ENCODE results near the gene CFP. TPM values are rescaled to one million over a fixed set of nuclear protein-coding genes. Genes with fewer than 3 reads are reported as not detected.

The CFP gene
- total and polyA plus RNA-seq, 2 experiments from 2014 or later: 0.09 to 0.13 TPM

- no peak for TF ChIP-seq CTCF (IDR thresholded peaks at IDR 0.05; ENCODE audit: low read depth, low read length)
- no peaks in the 10 kb centered on the region for H3K4me1 ChIP-seq (ENCODE audit: low read depth)
- H3K36me3 ChIP-seq: no peaks in the 10 kb centered on the region
- H3K9me3 ChIP-seq (ENCODE audit: low read depth): no peaks in the 10 kb centered on the region
- H3K27me3 ChIP-seq: no peaks in the 10 kb centered on the region
- DNase-seq (ENCODE audit: low read depth in 1 of 2, low spot score in 1 of 2): peak; percentile 82 to 97
- H3K27ac ChIP-seq: no peak within 1 kb of the TSS
- H3K4me3 ChIP-seq: peak within 1 kb of the TSS; percentile 25
These were observed 47.7 kb downstream of the CFP start, which contains the start of gene TIMP1 for GRCh38 chrX:47581731-47582647. Gene TIMP1 (plus strand): TSS chrX:47582436. CDS start chrX:47583416, 980 bp downstream.

GRCh38 chrX:47579537-47579936 is 50.2 kb downstream of the CFP start:
- Histone ChIP-seq H3K4me1 (ENCODE audit: low read depth) (peaks cover 6% of the 10 kb centered on the region), H3K36me3 (no peaks in the 10 kb centered on the region), H3K9me3 (ENCODE audit: low read depth) (no peaks in the 10 kb centered on the region), H3K27me3 (no peaks in the 10 kb centered on the region), H3K27ac (no peak overlapping the region), H3K4me3 (no peak overlapping the region)
- TF ChIP-seq CTCF (IDR thresholded peaks at IDR 0.05; ENCODE audit: low read depth, low read length): no peak
- peak in 1 of 2 donors; percentile 78 for DNase-seq (ENCODE audit: low read depth in 1 of 2, low spot score in 1 of 2)

- no peak for TF ChIP-seq CTCF (IDR thresholded peaks at IDR 0.05; ENCODE audit: low read depth, low read length)
- Histone ChIP-seq H3K27ac (no peak overlapping the region), H3K36me3 (no peaks in the 10 kb centered on the region), H3K27me3 (no peaks in the 10 kb centered on the region), H3K4me3 (no peak overlapping the region), H3K4me1 (ENCODE audit: low read depth) (peaks cover 9% of the 10 kb centered on the region), H3K9me3 (ENCODE audit: low read depth) (no peaks in the 10 kb centered on the region)
- no peak for DNase-seq (ENCODE audit: low read depth in 1 of 2, low spot score in 1 of 2)
These were observed 51.0 kb downstream of the CFP start for GRCh38 chrX:47578692-47579091.

- H3K4me1 ChIP-seq (ENCODE audit: low read depth): peaks cover 9% of the 10 kb centered on the region
- no peak overlapping the region for H3K4me3 ChIP-seq
- no peaks in the 10 kb centered on the region for H3K9me3 ChIP-seq (ENCODE audit: low read depth)
- no peak overlapping the region for H3K27ac ChIP-seq
- no peaks in the 10 kb centered on the region for H3K27me3 ChIP-seq
- no peak for DNase-seq (ENCODE audit: low read depth in 1 of 2, low spot score in 1 of 2)
- TF ChIP-seq CTCF (IDR thresholded peaks at IDR 0.05; ENCODE audit: low read depth, low read length): no peak
- H3K36me3 ChIP-seq: no peaks in the 10 kb centered on the region
These were observed 51.8 kb downstream of the CFP start for GRCh38 chrX:47577901-47578300.

GRCh38 chrX:47577424-47577823 is 52.3 kb downstream of the CFP start:
- Histone ChIP-seq H3K36me3 (no peaks in the 10 kb centered on the region), H3K9me3 (ENCODE audit: low read depth) (no peaks in the 10 kb centered on the region), H3K4me1 (ENCODE audit: low read depth) (peaks cover 9% of the 10 kb centered on the region), H3K27me3 (no peaks in the 10 kb centered on the region), H3K4me3 (no peak overlapping the region), H3K27ac (no peak overlapping the region)
- TF ChIP-seq CTCF (IDR thresholded peaks at IDR 0.05; ENCODE audit: low read depth, low read length): no peak
- no peak for DNase-seq (ENCODE audit: low read depth in 1 of 2, low spot score in 1 of 2)
